ENCODE measurements around the gene GBX1. TPM values are rescaled to one million over a fixed set of nuclear protein-coding genes. Genes with fewer than 3 reads are reported as not detected.

The GBX1 gene
- total RNA-seq, 2 experiments from 2014 or later: not detected

DNA sequence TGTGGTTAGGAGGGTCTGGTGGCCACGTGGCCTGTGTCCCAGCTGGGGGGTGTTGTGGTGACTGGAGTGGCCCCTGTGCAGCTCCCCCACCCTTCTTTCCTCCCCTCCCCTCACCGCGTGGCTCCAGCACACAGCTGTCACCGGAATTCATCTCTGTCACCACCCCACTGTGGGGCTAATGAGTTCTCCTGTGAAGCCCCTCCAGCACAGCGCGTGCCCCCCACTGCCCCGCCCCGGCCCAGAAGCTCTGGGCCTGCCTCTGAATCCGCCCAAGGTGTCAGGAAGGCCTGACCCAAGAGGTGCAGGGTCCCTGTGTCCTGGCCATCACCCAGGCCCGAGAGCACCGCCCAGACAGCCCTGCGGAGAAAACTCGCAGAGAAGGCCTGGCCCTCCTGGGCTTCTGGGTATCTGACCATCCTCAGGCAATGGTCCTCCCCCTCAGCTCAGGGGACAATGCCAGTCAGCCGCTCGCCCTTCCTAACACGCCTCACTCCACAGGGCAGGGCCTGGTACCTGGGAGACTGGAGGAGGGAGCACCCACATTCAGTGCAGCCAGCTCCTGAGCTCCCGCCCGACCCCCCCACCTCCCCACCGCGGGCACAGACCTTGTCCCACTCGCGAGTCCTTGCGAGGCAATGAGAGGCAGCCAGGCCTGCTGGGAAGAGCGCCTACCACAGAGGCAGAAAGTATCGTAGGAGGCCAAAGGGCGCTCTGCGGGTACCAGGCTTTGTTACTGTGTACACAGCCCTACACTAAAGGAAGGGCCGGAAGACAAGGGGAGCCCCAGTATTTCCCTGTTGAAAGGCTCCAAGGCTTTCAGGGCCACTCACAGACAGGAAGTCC is 38.2 kb downstream of the GBX1 start:
- H3K4me2 ChIP-seq (ENCODE audit: low read length): no peak overlapping the region
- H3K9me2 ChIP-seq (ENCODE audit: insufficient read depth, low read length): no peaks in the 10 kb centered on the region
- H3K9me3 ChIP-seq (ENCODE audit: low read length): no peaks in the 10 kb centered on the region
- no peaks in the 10 kb centered on the region for H4K20me1 ChIP-seq (ENCODE audit: insufficient read depth, low read length)
- H3K36me3 ChIP-seq (ENCODE audit: insufficient read depth, low read length): no peaks in the 10 kb centered on the region
- no TSS peak for BruUV-seq (replicated peaks)
- no peak overlapping the region for H2AFZ ChIP-seq (ENCODE audit: low read length)
- DNase-seq (ENCODE audit: low spot score): no peak
- ChIA-PET CTCF (ENCODE audit: unreplicated experiment) (interaction anchor here (0.6 to 0.8 kb wide), 2 partner anchors 78 to 114 kb away, joined by 3 to 6 read pairs; no protein-coding TSS in a partner anchor), POLR2A (no interaction called here)
- no peaks in the 10 kb centered on the region for H3K4me1 ChIP-seq (ENCODE audit: insufficient read depth, low read length, poor library complexity, severe bottlenecking)
- no peak overlapping the region for H3K27ac ChIP-seq (ENCODE audit: low read depth, low read length, poor library complexity, severe bottlenecking)
- H3K4me3 ChIP-seq (ENCODE audit: low read depth, low read length, poor library complexity, severe bottlenecking): no peak overlapping the region
- TF ChIP-seq EZH2phosphoT487 (IDR thresholded peaks at IDR 0.05; ENCODE audit: borderline replicate concordance, low read depth, low read length): no peak
- TF ChIP-seq, protein P1, sequence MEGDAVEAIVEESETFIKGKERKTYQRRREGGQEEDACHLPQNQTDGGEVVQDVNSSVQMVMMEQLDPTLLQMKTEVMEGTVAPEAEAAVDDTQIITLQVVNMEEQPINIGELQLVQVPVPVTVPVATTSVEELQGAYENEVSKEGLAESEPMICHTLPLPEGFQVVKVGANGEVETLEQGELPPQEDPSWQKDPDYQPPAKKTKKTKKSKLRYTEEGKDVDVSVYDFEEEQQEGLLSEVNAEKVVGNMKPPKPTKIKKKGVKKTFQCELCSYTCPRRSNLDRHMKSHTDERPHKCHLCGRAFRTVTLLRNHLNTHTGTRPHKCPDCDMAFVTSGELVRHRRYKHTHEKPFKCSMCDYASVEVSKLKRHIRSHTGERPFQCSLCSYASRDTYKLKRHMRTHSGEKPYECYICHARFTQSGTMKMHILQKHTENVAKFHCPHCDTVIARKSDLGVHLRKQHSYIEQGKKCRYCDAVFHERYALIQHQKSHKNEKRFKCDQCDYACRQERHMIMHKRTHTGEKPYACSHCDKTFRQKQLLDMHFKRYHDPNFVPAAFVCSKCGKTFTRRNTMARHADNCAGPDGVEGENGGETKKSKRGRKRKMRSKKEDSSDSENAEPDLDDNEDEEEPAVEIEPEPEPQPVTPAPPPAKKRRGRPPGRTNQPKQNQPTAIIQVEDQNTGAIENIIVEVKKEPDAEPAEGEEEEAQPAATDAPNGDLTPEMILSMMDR (conservative IDR thresholded peaks at IDR 0.05; ENCODE audit: low read length): no peak
- H3K79me2 ChIP-seq (ENCODE audit: insufficient read depth, low read depth, low read length): no peaks in the 10 kb centered on the region
- intact Hi-C loops (cut with micrococcal nuclease; ENCODE audit: unreplicated experiment): no loop called here

DNA sequence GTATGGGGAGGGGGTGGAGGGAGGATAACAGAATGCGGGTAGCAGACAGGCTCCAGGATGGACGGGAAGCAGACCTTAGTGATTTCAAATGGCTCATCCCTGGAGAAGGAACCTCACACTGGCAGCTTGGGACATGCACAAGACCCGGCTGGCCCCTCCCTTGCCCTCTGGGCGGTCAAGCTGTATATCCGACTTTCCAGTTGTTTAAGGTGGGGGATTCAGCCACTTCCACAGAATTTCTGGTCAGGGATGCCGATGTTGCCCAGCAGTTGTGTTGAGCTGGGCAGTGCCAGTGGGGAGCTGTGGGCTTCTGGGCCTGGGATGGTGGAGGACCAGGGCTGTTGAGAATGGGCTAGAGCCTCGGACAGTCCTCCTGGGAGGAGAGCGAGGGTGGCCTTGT is 38.8 kb downstream of the GBX1 start:
- Histone ChIP-seq H3K79me2 (ENCODE audit: insufficient read depth, low read depth, low read length) (no peaks in the 10 kb centered on the region), H3K4me2 (ENCODE audit: low read length) (no peak overlapping the region), H4K20me1 (ENCODE audit: insufficient read depth, low read length) (no peaks in the 10 kb centered on the region), H3K27ac (ENCODE audit: low read depth, low read length, poor library complexity, severe bottlenecking) (no peak overlapping the region), H3K4me3 (ENCODE audit: low read depth, low read length, poor library complexity, severe bottlenecking) (no peak overlapping the region), H3K9me2 (ENCODE audit: insufficient read depth, low read length) (no peaks in the 10 kb centered on the region), H2AFZ (ENCODE audit: low read length) (no peak overlapping the region), H3K4me1 (ENCODE audit: insufficient read depth, low read length, poor library complexity, severe bottlenecking) (no peaks in the 10 kb centered on the region), H3K9me3 (ENCODE audit: low read length) (no peaks in the 10 kb centered on the region), H3K36me3 (ENCODE audit: insufficient read depth, low read length) (no peaks in the 10 kb centered on the region)
- intact Hi-C loops (cut with micrococcal nuclease; ENCODE audit: unreplicated experiment): no loop called here
- CTCF ChIA-PET (ENCODE audit: unreplicated experiment): interaction anchor here (0.8 kb wide), 1 partner anchor 115 kb away, joined by 3 read pairs; no protein-coding TSS in a partner anchor
- TF ChIP-seq, protein P1 (conservative IDR thresholded peaks at IDR 0.05; ENCODE audit: low read length): no peak
- TF ChIP-seq EZH2phosphoT487 (IDR thresholded peaks at IDR 0.05; ENCODE audit: borderline replicate concordance, low read depth, low read length): no peak
- POLR2A ChIA-PET: no interaction called here
- DNase-seq (ENCODE audit: low spot score): no peak
- BruUV-seq (replicated peaks): no TSS peak

DNA sequence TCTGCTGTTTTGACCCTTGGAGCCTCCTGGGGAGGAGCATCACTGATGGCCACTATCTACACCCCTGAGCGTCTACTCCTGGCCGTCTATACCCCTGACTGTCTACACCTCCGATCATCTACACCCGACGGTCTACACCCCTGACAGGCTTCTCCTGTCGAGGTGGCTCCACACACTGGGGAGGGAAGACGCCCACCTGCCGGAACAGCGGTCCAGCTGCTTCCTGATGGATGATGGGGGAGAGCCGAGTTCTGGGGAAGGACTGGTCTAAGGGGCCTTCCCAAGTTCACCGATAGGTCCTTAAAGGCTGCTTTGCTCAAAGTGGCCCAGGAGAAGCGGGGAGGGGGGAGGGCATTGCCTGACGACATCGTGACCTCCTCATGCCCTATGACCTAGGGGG is 39.4 kb downstream of the GBX1 start:
- H3K4me1 ChIP-seq (ENCODE audit: insufficient read depth, low read length, poor library complexity, severe bottlenecking): no peaks in the 10 kb centered on the region
- no peak for TF ChIP-seq EZH2phosphoT487 (IDR thresholded peaks at IDR 0.05; ENCODE audit: borderline replicate concordance, low read depth, low read length)
- TF ChIP-seq, protein P1 (conservative IDR thresholded peaks at IDR 0.05; ENCODE audit: low read length): no peak
- H3K79me2 ChIP-seq (ENCODE audit: insufficient read depth, low read depth, low read length): no peaks in the 10 kb centered on the region
- ChIA-PET CTCF (ENCODE audit: unreplicated experiment) (interaction anchor here (0.6 kb wide), 1 partner anchor 1565 kb away, joined by 3 read pairs; no protein-coding TSS in a partner anchor), POLR2A (no interaction called here)
- H3K27ac ChIP-seq (ENCODE audit: low read depth, low read length, poor library complexity, severe bottlenecking): no peak overlapping the region
- no peak for DNase-seq (ENCODE audit: low spot score)
- H3K9me2 ChIP-seq (ENCODE audit: insufficient read depth, low read length): no peaks in the 10 kb centered on the region
- no peak overlapping the region for H3K4me3 ChIP-seq (ENCODE audit: low read depth, low read length, poor library complexity, severe bottlenecking)
- no peak overlapping the region for H3K4me2 ChIP-seq (ENCODE audit: low read length)
- no peak overlapping the region for H2AFZ ChIP-seq (ENCODE audit: low read length)
- H3K9me3 ChIP-seq (ENCODE audit: low read length): no peaks in the 10 kb centered on the region
- intact Hi-C loops (cut with micrococcal nuclease; ENCODE audit: unreplicated experiment): no loop called here
- H3K36me3 ChIP-seq (ENCODE audit: insufficient read depth, low read length): no peaks in the 10 kb centered on the region
- no TSS peak for BruUV-seq (replicated peaks)
- H4K20me1 ChIP-seq (ENCODE audit: insufficient read depth, low read length): no peaks in the 10 kb centered on the region

All from OCI-LY7 (cell line).